Cardiac muscle cell (in vitro differentiated cells and primary cell): ENCODE data around the gene SRPK2. TPM values are rescaled to one million over a fixed set of nuclear protein-coding genes. Genes with fewer than 3 reads are reported as not detected.
"Not testable (repeated sequence)": the region's sequence is repeated elsewhere in the genome, so short reads cannot be mapped to it uniquely, and the experiment has no call there.

Source experiments
- DNase-seq, 2 donors: peaks; one replicate each; pipeline versions ENCODE4 v3.0.0 to v3.0.0-alpha.2; 2010 to 2017; ENCODE audit warnings: low read depth in 1 of 2, low spot score in 1 of 2
- H3K27ac ChIP-seq: fragments of 200-600 bp; sonication (generic); 2 replicates; pipeline ENCODE4 v1.5.1; 2016
- H3K27me3 ChIP-seq: fragments of 200-600 bp; sonication (generic); 2 replicates; pipeline ENCODE4 v1.6.0; 2016; ENCODE audit warnings: control low read depth
- H3K36me3 ChIP-seq: fragments of 200-600 bp; sonication (generic); 2 replicates; pipeline ENCODE4 v1.5.1; 2016; ENCODE audit warnings: control low read depth
- H3K4me1 ChIP-seq: fragments of 200-600 bp; sonication (generic); 2 replicates; pipeline ENCODE4 v1.8.1; 2017; ENCODE audit warnings: low read depth, mild to moderate bottlenecking, mixed run types
- H3K4me3 ChIP-seq: fragments of 200-600 bp; sonication (generic); 2 replicates; pipeline ENCODE4 v1.5.1; 2016; ENCODE audit warnings: mild to moderate bottlenecking
- H3K9me3 ChIP-seq: fragments of 200-600 bp; sonication (generic); 2 replicates; pipeline ENCODE4 v1.5.1; 2017; ENCODE audit warnings: low read depth, mild to moderate bottlenecking, control low read depth
- CTCF ChIP-seq: IDR thresholded peaks from 2 replicates; pipeline ENCODE4 v1.5.1; 2012; ENCODE audit warnings: low read depth, mild to moderate bottlenecking, low read length
- polyA plus RNA-seq: library from polyadenylated mRNA; unstranded; fragments of >200 nt; fragmentation: Nextera tagmentation; extraction: Ambion mirVana; gene quantifications from 2 replicates; pipeline ENCODE4 v1.2.1, GENCODE V29; 2016
- total RNA-seq: library from RNA; depleted of rRNA; stranded (reverse); fragments of >200 nt; gene quantifications from 2 replicates; pipeline ENCODE4 v1.2.3, GENCODE V29; 2016

Gene SRPK2
- total and polyA plus RNA-seq, 2 experiments from 2014 or later = 35.4 to 37.1 TPM

- H3K27me3 ChIP-seq = no peaks in the 10 kb centered on the region
- no peaks in the 10 kb centered on the region for H3K4me1 ChIP-seq
- H3K9me3 ChIP-seq = no peaks in the 10 kb centered on the region
- H3K4me3 ChIP-seq = no peak overlapping the region
- H3K27ac ChIP-seq = peak overlapping the region; percentile 51
- no peak for TF ChIP-seq CTCF
- no peak for DNase-seq
- no peaks in the 10 kb centered on the region for H3K36me3 ChIP-seq
These were observed 63.4 kb downstream of the SRPK2 start for GRCh38 chr7:105325216-105325904.

- H3K27me3 ChIP-seq, H3K4me3 ChIP-seq, H3K36me3 ChIP-seq, H3K27ac ChIP-seq, H3K9me3 ChIP-seq, H3K4me1 ChIP-seq, DNase-seq: not testable (repeated sequence)
These were observed 64.1 kb downstream of the SRPK2 start for GRCh38 chr7:105324606-105325005.

GRCh38 chr7:105323366-105323765, 65.4 kb downstream of the SRPK2 start:
- Histone ChIP-seq H3K27ac (no peak overlapping the region), H3K36me3 (no peaks in the 10 kb centered on the region), H3K27me3 (no peaks in the 10 kb centered on the region), H3K4me1 (no peaks in the 10 kb centered on the region), H3K4me3 (no peak overlapping the region), H3K9me3 (no peaks in the 10 kb centered on the region)
- DNase-seq = no peak
- TF ChIP-seq CTCF = no peak

GRCh38 chr7:105322655-105323277, 66.0 kb downstream of the SRPK2 start:
- Histone ChIP-seq H3K9me3 (no peaks in the 10 kb centered on the region), H3K27me3 (no peaks in the 10 kb centered on the region), H3K36me3 (no peaks in the 10 kb centered on the region), H3K4me1 (no peaks in the 10 kb centered on the region), H3K27ac (no peak overlapping the region), H3K4me3 (no peak overlapping the region)
- no peak for DNase-seq
- no peak for TF ChIP-seq CTCF

GRCh38 chr7:105321754-105322455, 66.8 kb downstream of the SRPK2 start:
- Histone ChIP-seq H3K9me3 (no peaks in the 10 kb centered on the region), H3K27ac (no peak overlapping the region), H3K36me3 (no peaks in the 10 kb centered on the region), H3K4me1 (peaks cover under 1% of the 10 kb centered on the region), H3K4me3 (no peak overlapping the region), H3K27me3 (no peaks in the 10 kb centered on the region)
- no peak for TF ChIP-seq CTCF
- no peak for DNase-seq

GRCh38 chr7:105320896-105321295, 67.8 kb downstream of the SRPK2 start:
- TF ChIP-seq CTCF = no peak
- Histone ChIP-seq H3K27me3 (no peaks in the 10 kb centered on the region), H3K4me1 (peaks cover 7% of the 10 kb centered on the region), H3K36me3 (no peaks in the 10 kb centered on the region), H3K27ac (no peak overlapping the region), H3K9me3 (no peaks in the 10 kb centered on the region), H3K4me3 (no peak overlapping the region)
- no peak for DNase-seq
